NCI-H2196 (cell line): ENCODE data around the gene DDX42.
"Not testable (repeated sequence)": the region's sequence is repeated elsewhere in the genome, so short reads cannot be mapped to it uniquely, and the experiment has no call there.

Source experiments
- DNase-seq: peaks from one replicate; lab custom pipeline; 2025; ENCODE audit not compliant: unreplicated experiment; lab: John Stamatoyannopoulos, UW

The DDX42 gene

DNA sequence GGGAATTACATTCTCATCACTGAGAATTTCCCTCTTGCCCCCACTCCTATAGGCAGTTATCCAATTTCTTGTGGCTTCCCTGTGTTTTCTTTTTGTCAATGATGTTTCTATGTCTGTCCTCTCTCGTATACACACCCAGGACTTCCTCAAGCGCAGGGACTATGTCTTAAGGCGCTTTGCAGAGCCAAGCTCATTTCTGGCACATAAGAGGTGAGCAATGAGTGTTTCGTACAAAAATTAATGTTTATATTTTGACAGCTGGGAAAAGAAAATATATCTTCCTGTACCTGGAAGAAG, 947 bp downstream of the DDX42 start:
- DNase-seq: no peak

DNA sequence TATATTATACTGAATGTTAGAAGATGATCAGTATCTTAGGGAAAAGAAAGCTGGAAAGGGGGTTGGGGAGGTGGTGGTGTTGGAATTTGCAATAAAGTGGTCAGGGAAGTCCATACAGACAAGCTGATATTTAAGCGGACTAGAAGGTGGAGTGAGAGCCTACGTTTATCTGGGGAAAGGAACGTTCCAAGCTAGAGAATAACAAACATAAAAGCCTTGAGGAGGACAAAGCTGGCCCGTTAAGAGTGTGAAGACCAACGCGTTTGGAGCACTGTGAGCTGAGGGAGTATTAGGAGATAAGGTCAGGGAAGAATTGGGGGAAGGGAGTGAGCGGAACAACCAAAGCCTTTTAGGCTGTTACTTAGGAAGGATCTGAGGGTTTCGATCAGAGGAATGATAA, 1.4 kb downstream of the DDX42 start:
- DNase-seq: no peak

DNA sequence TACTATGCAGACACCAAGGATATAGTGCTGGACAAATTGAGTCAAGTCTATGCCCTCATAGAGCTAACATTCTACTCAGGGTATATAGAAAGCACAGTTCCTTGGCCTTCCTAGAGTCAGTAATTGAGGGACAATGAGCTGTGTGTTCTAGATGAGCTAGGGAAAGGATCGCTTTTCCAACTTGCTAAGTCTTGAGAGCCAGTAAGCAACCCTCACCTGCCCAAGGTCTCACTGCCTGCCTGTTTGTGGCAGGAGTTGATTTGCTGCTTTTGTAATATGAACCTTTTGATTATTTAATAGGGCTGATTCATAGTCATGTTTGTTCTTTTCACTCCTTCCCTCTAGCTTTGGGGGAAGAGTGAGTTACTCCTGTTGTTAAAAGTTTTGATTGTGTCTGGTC, 6.5 kb downstream of the DDX42 start:
- peak; percentile 51 for DNase-seq

DNA sequence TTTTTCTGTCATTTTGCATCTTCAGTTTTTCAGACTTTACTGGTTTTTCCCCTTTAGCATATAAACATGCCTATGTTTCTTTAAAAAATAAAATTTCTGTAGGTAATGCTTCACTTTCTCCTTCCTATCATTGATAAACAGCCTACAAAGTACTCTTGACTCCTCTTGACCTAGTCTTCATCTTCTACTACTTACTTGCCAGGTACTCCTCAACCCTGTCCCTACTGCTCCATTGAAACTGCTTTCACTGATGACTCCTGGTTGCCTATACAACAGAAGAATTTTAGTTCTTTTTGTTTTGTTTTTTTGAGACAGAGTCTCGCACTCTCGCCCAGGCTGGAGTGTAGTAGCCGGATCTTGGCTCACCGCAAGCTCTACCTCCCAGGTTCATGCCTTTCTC, 7.0 kb downstream of the DDX42 start:
- DNase-seq: no peak

DNA sequence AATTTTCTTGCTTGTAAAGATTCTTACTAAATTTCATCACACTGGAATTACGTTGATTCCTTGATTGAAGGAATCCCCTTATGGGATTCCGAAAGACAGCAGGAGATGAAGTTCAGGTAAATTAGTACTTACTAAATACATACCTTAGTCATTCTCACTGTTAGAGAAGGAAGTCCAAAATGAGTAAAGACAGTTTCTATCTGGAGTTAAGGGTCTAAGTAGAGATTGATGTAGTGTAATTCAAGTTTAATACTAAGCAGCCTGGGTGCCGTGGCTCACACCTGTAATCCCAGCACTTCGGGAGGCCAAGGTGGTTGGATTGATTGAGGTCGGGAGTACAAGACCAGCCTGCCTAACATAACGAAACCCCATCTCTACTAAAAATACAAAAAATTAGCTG, 9.6 kb downstream of the DDX42 start:
- no peak for DNase-seq

DNA sequence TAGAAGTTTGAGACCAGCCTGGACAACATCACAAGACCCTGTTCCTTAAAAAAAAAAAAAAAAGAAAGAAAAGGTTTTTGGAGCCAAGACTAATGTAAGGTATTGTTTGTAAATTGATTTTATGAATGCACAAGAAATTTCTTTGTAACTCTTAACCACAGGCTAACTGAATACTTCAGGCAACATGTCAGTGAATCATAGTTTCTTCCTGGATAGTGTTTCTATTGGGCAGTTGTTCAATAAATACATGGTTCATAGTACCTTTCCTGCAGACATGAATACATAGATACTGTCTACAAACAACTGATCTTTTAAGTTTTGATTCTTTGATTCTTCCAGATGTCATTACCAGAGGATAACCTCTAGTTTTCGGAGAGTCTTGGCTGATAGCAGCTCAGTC, 11.6 kb downstream of the DDX42 start:
- DNase-seq: no peak

DNA sequence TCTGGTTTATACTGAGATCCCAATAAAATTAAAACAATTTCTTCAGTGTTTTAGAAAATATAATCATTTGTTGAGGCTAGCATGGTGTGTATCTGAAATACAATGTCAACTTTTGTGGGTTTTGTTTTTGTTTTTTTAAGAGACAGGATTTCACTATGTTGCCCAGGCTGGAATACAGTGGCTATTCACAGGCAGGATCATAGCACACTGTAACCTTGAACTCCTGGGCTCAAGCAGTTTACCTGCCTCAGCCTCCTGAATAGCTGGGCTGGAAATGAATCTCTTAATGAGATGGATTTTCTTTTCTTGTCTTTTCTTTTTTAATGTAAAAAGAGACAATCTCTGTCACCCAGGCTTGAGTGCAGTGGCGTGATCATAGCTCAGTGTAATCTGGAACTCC, 12.1 kb downstream of the DDX42 start:
- DNase-seq: no peak

DNA sequence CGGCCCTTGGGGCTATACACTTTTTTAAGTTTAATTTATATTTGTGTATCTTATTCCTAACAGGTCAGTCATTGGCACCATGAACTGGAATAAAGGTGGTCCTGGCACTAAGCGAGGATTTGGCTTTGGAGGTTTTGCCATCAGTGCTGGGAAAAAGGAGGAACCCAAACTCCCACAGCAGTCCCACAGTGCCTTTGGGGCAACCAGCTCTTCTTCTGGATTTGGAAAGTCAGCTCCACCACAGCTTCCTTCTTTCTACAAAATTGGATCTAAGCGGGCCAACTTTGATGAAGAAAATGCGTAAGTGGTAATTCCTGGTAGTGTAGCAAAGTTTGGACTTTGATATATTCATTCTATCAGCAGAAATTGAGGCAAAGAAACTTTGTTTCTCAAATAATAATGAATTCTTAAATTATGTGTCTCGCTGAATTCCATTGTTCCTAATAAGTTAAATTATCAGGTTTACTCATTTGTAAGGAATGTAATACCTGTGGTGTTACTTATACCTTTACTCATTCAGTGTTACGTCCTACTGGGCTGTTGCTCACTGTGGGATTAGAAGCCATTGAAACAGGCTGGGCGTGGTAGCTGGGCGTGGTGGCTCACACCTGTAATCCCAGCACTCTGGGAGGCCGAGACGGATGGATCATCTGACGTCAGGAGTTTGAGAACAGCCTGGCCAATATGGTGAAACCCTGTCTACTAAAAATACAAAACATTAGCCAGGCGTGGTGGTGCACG, 13.2 kb downstream of the DDX42 start:
- no peak for DNase-seq

DNA sequence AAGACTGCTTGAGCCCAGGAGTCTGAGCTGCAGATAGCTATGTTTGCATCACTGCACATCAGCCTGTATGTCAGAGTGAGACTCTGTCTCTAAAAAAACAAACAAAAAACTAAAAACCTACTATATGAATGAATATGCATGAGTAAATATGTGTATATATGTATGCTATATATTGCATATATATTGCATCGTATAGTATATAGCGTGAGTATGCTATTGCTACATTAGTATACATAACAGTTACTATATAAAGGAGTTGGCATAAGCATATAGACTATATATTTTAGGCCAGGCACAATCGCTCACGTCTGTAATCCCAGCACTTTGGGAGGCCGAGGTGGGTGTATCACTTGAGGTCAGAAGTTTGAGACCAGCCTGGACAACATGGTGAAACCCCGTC, 16.1 kb downstream of the DDX42 start:
- no peak for DNase-seq

DNA sequence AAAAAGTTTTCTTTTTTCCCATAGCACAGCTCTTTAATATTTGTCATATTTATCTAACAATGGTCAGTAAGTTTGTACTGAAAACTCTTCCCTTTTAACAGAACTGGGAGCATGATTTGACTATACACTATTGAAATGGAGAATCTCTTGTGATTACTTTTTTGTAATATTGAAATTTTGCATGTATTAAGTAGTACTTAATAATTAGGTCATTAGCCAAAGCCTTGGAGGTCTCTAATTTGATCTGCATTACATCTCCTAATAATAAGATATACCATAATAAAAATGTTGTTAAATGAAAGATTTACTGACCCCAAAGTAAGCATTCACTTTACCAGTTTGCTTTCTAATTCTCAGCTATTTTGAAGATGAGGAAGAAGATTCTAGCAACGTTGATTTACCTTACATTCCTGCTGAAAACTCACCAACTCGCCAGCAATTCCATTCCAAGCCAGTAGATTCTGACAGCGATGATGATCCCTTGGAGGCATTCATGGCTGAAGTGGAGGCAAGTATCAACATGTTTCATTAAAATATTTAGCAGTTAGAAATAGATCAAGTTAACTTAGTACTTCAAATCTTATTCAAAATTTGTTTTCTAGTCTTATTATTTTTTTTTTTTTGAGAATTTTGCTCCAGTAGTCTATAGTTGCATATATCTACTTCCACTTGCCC, 18.2 kb downstream of the DDX42 start:
- DNase-seq: no peak

DNA sequence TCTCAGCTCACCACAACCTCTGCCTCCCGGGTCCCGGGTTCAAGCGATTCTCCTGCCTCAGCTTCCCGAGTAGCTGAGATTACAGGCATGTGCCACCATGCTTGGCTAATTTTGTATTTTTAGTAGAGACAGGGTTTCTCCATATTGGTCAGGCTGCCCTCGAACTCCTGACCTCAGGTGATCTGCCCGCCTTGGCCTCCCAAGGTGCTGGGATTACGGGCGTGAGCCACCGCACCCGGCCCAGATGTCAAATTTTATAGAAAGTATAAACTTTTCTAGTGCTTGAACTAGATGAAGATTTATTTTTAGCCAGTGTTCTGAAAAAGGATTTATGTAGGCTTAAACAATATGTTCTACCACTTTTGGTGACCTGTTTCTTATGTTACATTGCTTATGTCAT, 22.4 kb downstream of the DDX42 start:
- not testable (repeated sequence) for DNase-seq

DNA sequence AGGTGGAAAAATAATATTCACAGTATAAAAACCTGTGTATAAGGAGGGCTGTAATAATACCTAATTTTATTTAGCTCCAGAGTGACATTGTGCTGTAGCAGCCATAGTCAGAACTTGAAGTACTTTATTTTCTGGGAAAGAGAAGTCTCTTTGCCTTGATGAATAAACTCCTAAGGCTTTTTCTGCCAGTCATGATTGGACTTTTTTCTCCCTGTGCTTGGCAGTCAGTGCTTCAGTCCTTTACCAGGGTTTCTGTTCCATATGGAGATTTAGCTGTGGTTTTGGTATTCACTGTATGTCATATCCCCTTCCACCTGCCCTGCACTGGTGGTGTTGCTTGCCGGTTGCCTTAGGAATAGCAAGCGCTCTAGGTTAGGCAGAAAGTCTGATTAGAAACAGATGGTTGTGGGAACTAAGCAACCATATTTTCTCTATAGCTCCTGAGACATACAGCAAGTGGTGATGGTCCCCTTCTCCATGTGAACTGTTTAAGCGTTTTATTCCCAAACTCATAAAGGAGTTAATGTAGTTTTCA, 24.7 kb downstream of the DDX42 start:
- no peak for DNase-seq

DNA sequence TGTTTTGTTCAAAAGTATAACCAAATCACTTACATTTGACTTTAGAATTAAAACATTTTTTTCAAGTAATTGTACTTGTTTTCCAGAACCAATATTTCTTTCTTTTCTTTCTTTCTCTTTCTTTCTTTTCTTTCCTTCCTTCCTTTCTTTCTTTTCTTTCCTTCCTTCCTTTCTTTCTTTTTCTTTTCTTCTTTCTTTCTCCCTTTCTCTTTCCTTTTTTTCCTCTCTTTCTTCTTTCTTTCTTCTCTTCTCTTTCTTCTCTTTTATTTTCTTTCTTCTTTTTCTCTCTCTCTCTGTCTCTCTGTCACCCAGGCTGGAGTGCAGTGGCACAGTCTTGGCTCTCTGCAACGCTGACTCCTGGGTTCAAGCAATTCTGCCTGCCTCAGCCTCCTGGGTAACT, 26.8 kb downstream of the DDX42 start:
- DNase-seq: no peak

DNA sequence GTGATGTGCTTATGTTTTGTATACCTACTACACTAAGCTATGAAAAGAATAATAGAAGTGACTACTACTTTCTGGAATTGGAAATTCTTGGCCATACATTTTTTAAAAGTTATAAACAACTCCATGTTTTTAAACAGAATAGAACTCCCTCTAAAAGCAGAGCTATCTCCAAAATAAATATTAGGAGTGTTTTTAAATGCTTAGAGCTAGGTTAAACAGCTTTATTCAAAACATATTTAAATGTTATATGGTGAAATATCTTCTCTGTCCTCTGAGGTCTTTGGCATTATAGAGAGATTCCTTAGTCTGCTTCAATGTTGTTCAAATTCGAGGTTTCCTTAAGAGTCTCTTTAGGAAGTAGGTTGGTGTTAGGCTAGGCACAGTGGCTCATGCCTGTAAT, 30.4 kb downstream of the DDX42 start:
- no peak for DNase-seq

DNA sequence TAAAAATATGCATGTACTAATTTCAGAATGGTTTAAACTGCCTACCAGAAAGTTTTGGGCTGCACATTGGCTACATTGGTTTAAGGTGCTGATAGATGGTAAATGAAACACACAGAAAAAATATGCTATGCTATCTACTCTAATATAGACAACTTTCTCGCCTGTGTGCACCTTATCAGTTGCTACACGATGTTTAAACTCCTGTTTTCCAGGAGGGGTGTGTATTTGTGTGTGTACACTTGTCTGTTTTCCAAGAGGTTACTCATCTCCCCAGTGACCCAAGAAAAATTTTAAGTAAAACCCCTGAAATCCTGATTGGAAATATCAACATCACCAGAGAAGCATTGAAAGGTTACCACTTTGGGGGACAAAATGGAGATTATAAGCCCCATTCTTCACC, 31.6 kb downstream of the DDX42 start:
- DNase-seq: no peak

DNA sequence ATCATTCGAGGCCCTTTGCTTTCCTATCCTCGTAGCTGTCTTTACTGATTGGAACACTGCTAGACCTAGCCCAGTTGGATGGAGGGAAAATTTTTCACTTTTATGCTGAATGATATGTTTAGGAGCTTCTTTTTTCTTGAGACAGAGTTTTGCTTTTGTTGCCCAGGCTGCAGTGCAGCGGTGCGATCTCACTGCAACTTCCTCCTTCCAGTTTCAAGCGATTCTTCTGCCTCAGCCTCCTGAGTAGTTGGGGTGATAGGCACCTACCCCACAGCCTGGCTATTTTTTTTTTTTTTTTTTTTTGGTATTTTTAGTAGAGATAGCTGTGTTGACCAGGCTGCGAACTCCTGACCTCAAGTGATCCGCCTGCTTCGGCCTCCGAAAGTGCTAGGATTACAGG, 36.0 kb downstream of the DDX42 start:
- DNase-seq: no peak

DNA sequence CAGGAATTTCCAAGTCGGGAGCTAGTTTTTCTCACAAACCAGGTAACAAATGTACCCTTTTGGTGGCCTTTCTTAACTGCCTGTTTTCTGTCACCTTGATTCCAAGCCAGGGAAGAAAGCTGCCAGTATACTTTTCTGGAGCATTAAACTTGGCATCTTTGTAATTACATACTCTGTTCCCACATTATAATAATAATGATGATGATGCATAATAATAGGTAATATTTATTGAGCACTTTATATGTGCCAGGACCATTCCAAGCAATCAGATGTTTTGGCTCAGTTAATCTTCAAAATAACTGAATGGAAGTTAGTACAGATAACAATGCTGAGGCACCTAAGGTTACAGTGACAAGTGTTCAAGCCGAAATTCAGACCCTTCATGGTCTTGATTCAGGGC, 42.2 kb downstream of the DDX42 start:
- no peak for DNase-seq

DNA sequence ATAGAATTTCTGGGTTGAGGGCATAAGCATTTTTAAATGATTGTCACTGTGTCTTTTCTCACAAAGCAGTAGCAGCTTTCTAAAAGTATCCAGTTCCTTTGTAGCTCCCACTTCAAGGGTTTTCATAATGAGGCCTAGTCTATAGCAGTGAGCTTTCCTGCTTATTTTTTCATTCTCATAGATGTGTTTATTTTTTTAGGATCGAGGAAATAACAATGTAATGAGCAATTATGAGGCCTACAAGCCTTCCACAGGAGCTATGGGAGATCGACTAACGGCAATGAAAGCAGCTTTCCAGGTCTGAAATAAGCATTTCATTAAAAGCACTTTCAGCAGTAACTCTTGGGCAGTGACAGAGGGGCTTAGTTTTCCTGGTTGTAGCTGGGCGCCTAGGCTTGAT, 42.7 kb downstream of the DDX42 start:
- no peak for DNase-seq

DNA sequence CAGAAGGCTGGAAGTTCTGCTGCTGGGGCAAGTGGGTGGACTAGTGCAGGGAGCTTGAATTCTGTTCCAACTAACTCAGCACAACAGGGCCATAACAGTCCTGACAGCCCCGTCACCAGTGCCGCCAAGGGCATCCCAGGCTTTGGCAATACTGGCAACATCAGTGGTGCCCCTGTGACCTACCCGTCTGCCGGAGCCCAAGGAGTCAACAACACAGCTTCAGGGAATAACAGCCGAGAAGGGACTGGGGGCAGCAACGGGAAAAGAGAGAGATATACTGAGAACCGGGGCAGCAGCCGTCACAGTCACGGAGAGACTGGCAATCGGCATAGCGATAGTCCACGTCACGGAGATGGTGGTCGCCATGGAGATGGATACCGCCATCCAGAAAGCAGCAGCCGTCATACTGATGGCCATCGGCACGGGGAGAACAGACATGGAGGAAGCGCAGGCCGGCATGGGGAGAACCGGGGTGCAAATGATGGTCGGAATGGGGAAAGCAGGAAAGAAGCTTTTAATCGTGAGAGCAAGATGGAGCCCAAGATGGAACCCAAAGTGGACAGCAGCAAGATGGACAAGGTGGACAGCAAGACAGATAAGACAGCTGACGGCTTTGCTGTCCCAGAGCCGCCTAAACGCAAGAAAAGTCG, 43.9 kb downstream of the DDX42 start:
- no peak for DNase-seq

DNA sequence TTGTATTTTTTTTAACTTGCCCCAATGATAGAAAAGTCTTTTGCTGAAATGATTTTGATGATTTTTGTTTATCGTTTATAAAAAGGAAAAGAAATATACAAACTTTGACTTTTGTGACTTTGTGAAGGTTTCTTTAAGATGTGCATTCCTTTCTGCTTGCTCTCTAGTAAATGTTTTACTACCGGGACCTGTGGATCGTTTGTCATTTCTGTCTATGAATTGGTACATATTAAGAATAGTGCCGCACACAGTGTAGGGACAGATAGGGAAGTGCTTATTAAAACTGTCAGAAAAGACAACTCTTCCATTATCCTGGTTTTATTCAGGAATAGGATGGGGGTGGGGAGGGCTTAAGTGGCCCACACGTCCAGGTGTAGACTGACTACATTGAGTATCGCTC, 45.2 kb downstream of the DDX42 start:
- no peak for DNase-seq

DNA sequence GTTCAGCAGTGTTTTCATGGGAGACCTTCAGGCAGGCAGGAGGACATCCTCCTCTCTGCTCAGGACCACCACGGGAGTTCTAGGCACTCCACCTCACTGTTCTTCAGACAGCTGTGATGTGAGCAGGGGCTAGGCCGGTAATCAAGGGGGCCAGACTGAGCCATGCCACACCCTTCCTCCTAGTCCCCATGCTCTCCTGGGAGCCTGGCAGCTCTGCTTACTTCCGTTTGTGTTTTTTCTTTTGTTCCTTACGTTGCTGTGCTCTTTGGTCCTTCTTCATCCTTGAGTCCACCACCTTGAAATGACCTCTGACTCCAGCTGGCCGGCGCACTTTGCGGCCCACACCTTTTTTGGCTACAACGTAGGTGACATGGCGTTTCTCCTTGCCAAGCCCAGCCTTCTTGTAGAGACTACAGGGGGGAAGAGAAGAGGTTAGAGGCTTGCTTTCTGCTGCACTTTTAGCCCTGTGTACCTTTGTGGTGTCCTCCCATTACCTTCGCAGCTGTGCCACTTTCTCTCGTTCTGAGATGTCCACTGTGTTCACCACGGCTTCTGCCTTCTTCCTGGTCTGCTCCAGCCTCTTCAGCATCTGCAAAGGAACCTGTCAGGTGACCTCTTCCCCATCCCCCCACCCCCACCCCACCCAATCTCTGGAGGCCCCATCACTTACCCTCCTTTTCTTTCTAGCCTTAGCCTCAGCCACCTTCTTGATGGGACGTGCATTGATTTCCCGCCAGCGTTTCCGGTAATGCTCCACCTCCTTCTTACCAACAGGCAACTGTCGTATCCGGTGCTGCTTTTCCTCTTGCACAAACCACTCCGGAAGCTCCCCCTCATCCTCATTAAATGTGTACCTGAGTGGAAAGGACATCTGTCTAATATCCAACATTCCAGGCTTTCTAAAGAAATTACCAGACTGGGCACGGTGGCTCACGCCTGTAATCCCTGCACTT, 45.9 kb downstream of the DDX42 start:
- no peak for DNase-seq
